ENCODE results near the gene LENEP.
A peak's percentile ranks its signal among the peaks of the same experiment; 100 is the strongest.

The LENEP gene, protein sequence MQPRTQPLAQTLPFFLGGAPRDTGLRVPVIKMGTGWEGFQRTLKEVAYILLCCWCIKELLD

DNA sequence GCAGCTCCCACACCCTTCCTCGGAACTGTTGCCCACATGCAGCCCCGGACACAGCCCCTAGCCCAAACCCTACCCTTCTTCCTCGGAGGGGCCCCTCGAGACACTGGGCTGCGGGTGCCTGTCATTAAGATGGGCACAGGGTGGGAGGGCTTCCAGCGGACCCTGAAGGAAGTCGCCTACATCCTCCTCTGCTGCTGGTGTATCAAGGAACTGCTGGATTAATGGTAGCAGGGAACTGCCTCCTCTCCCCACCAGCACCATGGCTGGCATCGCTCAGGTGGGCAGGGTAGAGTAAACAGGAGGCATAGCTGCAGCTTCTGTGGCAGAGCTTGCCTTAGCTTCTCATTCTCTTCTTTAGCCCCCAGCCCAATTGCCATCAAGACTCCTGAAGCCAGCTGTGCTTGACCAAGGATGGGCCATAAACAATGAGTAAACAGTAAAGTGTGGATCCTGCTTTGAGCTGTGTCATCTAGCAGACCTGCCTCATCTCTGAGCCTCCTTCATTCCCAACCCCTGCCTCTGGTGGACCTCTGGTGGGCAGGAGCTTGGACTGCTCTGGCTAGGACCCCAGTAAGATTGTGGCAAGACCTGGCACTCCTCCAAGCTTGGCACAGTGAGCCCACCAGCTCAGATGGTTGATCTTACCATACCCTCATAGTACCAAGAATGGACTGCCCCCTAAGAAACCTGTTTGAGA lies at the start of gene LENEP:
Gene LENEP, plus strand, starts transcription at position 15 of the 697 bp plus-strand sequence. Its CDS starts 22 bp downstream, at position 37.
- no peak for DNase-seq (ENCODE audit: low read depth)

DNA sequence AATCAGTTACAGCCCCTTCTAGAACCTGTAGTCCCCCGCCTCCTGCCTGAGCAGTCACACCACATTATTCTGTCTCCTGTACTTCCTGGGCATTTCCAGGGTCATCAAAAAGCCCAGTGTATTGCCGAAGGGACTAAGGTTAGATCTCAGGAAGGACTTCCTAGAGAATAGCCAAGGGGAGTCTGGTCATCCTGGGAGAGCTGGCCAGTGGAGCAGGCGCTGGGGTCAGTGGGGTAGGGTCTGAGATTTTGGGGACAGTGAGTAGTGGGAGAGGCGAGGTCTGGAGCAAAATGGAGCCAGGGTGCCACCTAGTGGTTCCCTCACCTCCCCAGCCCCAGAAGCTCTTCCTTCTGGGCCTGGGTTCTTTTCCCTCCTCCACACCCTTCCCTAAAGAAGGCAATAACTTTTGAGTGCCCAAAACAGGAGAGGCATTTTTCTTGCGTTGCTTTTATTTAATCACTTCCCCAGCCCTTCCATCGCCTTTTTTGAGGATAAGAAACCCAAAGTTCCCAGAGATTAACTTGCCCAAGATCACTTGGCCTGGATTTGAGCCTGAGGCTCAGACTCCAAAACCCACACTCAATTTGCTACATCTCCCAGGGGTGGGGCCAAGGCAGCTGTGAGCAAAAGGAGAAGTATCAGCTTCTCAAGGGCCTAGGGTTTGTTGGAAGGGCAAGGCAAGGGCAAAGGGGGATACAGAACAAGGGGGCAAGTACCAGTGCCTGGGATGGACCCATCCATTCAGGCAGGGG lies 49.6 kb upstream of the LENEP start:
- DNase-seq (ENCODE audit: low read depth) = peak; percentile 45

DNA sequence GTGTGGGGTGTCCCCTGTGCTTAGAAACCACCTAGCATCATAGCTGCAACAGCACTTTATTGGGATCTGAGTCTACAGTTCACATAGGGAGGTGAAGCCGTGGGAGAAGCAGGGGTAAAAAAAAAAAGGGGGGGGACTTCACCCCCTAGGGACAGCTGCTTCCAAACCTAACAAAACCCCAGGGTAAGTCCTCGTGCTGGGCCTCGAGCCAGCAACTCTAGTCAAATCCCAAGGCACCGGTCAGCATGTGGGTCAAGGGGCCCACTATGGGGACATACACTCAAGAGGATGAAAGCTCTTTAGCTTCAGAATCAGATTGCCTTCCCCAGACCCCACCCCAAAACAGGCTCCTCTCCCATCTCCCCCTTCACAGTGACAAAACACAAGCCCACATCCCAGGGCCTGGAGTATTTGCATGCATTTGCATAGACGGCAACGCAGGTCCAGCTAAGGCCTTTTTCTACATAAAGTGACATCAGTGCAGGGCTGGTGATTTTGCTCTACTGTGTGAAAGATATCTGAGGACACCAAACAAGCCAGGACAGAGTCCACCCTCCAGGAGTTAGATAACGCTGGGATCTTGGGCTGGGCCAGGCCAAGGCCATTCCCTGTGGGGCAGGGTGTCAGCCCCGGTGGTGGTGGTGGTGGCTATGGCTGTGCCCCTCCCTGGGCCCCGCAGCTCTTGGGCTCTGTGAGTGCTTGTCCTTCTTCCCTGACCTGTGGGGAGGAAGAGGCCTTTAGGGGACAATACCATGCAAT lies 48.8 kb upstream of the LENEP start:
- no peak for DNase-seq (ENCODE audit: low read depth)

DNA sequence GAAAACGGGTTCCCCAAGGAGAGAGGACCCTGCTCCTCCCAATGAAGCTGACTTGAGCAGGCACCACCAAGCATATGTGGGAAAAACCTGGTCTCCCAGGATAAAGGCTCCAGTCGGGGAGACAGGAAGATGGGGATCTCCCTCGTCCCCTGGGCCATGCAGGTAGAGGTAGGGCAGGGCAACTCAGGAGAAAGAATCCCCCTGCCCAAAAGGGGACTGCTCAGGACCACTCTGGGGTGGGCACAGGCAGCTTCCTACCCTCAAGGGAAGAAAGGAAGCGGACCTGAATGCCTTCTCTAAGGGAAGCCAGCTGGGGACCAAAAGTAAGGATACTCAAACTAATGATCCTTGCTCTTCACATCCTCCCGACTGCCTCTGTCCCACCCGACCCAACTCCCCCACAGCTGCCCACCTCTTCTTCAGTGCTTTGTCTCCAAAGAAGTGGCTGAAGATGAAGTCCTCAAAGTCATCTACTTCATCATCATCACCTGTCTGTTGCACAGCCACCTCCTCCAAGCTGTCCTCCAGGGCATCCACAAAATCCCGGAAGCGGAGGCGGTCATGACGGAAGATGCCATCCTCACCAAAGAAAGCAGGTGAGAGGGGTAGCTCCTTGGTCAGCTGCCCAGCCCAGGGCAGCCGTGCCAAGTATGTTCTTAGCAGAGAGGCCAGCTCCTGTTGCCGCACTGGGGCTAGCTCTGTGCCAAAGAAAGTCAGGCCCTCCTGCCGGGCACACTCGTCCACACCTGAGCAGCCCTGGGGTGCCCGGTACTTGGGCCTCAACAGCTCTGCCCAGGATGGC lies 48.0 kb upstream of the LENEP start:
- no peak for DNase-seq (ENCODE audit: low read depth)

DNA sequence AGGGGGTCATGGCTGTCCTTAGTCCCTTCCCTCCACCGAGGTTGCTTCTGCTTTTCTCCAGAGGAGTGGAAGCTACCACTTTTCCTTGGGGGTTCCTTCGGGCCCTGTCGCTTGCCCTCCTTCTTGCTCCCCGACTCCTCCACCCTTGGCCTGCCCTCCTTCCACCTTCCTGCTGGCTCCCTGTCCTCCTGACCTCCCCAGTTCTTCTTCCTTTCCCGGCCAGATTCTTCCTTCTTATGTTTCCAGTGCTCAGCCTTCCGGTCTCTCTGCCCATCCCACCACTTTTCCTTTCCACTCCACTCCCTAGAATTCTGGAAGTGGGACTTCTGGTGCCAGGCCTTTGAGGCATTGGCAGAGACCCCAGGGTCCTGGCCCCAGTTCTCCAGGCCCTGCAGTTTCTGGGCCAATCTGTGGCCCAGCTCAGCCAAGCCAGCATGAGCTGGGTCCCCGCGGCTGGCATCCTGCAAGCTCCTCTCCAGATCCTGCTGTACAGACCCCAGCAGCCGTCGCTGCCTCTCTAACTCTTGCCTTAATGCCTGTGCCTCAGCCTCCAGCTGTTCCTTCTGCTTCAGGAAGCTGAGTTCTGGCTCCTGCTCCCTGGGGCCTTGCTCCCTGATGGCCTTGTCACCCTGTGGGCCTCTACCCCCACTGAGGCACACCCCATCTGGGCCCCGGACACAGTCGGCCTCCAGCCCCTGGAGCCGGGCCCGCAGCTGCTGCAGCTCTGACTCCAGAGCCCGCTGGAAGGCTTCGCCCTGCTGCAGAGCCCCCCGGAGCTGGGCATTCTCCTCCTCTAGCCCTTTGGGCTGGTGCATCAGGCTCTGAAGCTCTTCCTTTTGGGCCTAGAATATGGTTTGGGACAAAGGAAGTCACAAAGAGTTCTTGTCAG lies 47.2 kb upstream of the LENEP start:
- no peak for DNase-seq (ENCODE audit: low read depth)

DNA sequence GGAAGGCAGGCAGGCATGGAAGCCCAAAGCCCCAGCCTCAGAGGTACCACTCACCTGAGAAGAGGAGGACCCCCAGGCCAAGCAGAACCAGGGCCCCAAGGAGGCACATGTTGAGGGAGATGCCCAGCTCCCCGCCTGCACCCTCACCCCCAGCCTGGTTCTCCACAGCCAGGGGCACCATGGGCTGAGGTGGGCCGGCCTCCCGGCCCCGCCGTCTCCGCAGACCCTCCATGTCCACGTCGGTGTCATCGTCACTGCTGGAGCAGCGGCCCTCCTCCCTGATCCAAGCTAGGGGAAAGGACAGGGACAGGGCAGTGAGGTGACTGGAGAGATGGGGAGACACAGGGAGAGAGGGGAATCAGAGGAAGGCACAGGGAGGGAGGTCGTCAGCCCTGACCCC lies 45.3 kb upstream of the LENEP start:
- DNase-seq (ENCODE audit: low read depth) = no peak

DNA sequence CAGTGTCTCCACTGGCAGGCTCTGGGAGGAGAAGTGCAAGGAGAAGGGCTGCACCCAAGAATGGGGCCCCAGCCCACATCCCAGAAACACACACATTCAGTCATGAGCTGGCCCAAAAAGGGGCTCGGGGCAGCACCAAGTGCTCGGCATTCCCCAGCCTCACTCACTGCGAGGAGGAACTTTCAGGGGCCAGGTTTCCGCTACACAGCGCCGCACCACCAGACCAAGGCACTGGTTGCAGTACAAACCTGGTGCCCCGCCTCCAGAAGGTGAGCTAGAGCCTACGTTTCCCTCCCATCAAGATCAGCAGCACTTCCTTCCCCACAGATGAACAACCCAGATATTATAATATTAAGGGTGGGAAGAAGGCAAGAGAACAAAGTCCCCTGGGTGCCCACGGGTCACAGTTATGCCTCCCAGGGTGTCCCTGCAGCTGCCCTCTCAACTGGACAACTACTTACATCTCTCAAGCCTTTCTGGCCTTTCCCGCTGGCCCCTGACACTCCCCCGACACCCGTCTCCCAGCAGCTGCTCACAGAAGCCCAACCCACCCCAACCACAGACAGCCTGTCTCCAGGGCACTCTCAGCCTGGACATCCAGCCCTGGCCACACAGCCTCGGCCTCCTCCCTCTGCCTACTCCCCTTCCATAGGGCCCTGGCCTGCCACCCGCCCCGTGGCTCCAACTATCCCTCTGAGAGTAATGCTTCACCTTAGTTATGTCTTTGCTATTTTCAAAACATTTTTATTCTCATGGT lies 41.3 kb upstream of the LENEP start:
- no peak for DNase-seq (ENCODE audit: low read depth)

DNA sequence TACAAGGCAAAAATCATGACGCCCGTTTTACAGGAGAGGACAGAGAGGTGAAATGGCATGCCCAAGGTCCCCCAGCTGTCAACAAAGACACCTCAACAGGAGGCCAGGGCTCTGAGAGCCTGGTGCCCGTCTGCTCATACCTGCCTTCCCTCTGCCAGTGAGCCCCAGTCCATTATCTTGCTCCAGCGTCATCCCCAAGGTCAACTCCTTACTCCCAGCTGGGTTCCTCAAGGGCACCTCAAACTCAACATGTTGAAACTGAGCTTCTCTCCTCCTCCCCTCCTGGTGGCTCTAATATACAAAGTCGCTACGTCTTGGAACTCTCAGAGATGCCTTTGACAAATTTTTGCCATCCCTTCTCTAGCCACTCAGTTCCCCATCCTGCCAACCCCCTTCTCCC lies 40.7 kb upstream of the LENEP start:
- no peak for DNase-seq (ENCODE audit: low read depth)

DNA sequence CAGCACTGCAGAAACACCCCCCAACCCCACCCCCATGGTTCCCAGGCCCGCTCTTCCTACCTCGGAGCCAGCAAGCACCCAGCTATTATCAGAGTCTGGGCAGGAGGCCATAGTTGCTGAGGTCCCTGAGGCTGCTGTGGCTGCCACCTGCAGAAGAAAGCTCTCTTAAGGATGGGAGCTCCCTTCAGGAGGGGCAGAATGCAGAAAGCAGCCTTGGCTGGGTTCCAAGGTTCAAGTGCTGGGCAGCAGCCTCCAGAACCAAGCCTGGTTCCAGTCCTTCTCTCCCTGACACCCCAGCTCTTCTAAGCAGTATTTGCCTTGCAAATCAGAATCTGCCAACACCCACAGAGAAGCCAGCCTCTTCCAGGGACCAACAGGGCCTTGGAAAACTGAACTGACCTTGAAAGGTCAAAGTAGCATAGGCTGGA lies 39.8 kb upstream of the LENEP start:
- DNase-seq (ENCODE audit: low read depth) = no peak

DNA sequence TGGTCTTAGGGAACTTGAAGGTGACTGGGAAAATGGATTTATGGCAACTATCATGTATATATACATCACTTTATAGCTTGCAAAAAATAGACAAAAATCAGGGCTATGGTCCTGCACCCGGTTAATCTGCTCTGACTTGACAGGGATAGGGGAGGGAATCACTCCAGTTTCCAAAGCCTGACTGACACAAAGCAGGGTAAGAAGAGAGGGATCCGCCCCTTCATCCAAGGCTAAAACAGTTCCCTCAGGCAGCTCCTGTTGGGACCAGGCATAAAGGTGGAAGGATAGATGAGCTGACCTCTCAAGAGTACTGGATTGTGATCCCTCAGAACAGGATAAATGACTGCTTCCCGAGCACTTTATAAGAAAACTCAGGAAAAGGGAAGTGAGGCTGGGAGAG lies 38.8 kb upstream of the LENEP start:
- no peak for DNase-seq (ENCODE audit: low read depth)

DNA sequence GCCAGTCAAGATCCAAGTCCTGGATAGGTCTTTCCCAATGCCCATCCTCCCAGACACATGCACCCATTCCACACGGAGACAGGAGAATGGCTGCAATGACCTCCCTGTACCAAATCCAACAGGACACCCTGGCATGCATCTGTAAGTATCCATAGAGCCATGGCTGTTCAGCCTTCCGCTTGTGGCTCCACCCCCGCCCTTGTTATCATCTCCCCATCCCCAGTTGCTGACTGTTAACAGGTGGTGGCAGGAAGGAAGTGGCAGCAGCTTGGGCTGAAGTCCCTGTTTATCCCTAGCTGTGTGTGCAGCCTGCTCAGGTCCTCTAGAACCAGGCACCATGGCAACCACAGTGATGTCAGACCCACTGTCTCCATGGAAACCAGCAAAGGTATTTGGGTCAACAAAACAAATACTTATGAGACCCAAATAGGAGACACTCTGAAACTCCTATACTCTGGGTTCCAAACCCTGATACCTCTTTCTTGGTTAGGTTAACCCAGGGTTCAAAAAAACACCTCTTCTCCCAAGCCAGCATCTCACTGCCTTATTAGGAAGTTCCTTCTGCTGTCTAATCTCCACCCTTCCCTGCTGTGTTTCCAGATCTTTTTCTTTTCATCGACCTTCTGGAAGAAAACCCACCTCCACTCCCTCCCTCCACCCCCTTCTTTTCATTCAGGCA lies 38.2 kb upstream of the LENEP start:
- peak; percentile 58 for DNase-seq (ENCODE audit: low read depth)

DNA sequence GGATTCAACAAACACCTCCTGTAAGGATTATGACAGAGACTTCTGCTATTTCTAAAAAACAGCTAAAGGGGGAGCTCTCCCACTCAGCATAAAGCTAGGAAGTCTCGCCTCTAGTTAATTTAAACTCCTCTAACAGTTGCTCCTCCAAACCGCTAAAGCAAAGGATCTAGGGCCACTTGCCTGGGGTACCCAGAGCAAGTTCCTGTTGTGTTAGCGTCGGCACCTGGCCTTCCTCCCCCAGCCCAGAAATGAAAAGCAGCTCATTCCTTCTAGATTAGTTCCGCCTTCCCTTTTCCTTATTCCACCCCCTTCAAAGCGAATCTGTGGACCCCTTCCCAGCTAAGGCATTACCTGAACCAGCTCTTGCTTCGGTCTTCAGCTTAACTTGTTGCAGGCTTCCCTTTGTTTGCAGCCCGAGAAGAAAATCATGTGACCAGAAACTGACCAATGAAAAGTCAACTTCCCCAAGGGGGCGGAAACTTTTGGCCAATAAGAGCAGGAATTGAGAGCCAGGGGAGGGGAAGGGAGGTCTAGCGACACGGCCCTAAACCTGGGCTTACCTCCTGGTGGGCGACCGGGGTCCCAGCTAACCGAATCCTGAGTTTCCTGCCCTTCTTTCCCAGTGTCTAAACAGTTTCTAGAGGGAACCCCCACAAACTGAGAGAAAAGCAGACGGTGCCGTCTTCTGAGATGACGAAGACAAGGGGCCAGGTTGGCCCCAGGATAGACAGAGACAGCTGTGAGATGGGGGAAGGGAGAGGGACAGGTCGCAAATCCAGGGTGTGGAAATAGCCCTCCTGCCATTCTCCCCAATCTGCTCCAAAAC lies 37.5 kb upstream of the LENEP start, which contains the start of gene PBXIP1:
Gene PBXIP1, minus strand, starts transcription at position 382 of the 826 bp plus-strand sequence. CDS start 2,378 bp downstream, outside the sequence.
- DNase-seq (ENCODE audit: low read depth) = peak; percentile 90

DNA sequence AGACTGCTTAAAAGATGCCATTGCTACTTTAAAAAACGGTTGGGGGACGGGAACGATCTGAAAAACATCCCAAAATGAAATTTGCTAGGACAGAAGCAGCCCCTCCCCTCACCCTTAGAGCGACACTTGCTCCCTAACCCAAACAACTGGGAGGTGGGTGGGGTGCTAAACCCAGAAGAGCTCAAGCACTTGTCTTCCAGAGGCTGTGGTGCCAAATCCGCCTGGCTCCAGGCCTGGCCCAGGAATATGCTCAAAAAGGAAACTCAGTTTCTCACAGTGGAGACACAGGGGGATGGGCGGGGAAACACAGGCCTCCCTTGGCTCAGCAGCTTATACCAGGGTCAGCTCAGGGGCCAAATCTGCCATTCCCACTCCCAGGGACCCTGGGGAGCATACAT lies 36.8 kb upstream of the LENEP start:
- DNase-seq (ENCODE audit: low read depth) = no peak

DNA sequence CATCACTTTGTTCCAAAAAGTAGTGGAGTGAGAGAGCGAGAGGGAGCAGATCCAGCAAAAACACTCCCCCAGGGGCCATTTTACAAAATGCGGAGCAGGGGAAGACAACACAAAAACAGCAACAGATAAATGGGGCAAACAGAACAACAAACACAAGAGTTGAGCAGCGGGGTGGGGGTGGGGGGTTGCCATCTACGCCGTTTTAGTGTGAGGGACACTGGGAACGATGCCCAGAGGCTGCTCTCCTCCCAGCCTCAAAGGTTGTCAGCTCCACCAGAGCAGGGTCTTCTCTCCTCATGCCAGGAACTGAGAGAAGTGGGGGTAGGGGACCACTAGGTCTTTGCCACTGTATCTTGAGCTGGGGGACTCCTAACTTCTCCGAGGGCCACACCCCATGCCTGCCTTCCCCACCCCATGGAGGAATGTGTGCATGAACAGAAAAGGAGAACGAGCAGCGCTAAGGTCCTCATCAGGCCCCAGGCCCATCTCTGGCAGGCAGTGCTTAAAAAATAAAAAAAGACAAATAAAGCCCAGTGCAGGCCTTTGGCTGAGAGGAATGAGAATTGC lies 36.2 kb upstream of the LENEP start:
- DNase-seq (ENCODE audit: low read depth) = no peak

DNA sequence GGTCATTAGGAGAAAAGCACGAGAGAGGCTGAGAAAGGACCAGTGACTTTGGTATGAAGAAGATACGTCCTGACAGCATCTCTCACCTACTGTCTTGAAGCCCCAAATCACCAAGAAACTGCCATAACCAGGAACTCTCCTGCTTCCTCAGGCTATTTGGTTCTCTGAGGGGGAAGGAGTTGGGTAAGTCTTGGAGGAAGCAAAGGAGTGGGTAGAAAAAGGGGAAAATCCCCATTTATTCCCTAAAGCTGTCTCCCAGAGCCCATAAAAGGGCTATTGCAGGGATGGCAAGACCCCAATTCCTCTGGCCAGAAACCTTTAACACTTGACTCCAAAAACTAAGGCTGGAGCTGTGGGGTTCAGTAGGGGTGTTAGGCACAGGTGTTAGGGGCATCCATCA lies 35.4 kb upstream of the LENEP start:
- no peak for DNase-seq (ENCODE audit: low read depth)

DNA sequence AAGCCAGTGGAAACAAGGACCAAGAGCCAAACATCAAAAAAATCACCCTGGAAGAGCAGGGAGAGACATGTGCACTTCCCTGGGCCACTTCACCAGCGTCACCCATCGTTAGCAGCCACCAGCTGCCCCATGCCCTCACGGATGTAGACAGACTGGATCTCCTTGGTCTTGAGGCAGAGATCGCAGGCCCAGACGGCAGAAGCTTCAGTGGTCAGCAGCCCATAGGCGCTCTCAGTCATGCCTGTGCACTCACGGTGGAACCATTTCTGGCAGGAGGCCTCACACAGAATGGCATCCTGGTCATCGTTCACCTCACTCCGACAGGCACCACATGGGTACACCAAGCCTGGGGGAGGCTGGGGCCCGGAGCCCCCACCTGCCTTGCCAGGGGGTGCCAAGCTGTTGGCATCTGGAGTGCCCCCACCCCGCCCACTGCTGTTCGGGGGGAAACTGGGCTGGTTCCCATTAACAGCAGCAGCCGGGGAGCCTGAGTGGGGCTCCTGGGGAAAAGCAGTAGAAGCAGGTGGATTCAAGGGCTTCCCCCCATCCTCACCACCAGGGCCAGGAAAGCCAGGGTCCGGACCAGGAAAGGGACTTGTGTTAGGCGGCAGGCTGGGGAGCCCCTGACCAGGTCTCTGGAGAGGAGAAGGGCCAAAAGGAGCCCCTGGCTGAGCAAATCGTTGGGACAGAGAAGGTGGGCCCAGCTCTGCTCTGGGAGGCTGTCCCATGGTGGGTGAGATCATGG lies 34.5 kb upstream of the LENEP start:
- no peak for DNase-seq (ENCODE audit: low read depth)

DNA sequence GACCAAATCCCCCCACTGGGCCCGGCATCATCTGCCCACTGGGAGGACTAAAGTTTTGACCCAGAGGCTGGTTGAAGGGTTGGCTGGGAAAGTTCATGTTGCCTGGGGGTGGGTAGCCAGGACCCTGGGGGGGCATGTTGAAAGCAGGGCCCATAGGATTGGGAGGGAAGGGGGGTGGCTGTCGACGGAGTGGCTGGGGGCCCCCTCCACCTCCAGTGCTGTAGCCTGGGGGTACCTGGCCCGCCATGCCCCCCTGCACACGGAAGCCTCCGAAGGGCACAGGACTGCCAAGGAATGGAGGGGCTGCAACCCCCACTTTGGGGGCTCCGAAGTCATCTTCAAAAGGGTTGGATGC lies 34.0 kb upstream of the LENEP start:
- DNase-seq (ENCODE audit: low read depth) = no peak

Measured in ELR (cell line).